Bone marrow (tissue), 2 donors: Measurements from ENCODE around the gene CD300H.
A peak's percentile ranks its signal among the peaks of the same experiment; 100 is the strongest.

Experiments
- DNase-seq, 2 donors: peaks; one replicate each; lab custom pipeline; 2025; lab: John Stamatoyannopoulos, UW

The CD300H gene

GRCh38 chr17:74567397-74567796, at the start of gene CD300H:
Gene CD300H (minus strand): TSS chr17:74567509.
- no peak for DNase-seq

GRCh38 chr17:74616696-74617095, 49.4 kb upstream of the CD300H start:
- no peak for DNase-seq

DNA sequence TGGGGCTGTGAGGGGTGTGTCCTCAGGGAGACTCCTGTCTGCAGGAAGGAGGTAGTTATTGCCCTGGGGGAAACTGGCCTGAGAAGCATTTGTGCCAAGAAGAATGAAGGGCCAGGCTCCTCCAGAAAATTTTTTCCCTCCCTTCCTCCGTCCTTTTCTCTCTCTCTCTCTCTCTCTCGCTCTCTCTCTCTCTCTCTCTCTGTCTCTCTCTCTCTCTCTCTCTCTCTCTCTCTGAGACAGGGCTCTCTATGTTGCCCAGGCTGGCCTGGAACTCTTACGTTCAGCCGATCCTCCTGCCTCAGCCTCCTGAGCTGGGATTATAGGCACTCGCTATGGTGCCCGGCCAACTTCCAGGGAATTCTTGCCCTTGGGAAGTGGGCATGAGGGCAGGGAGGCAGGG, 44.7 kb upstream of the CD300H start:
- no peak for DNase-seq

GRCh38 chr17:74610108-74610507, 42.8 kb upstream of the CD300H start:
- no peak for DNase-seq

DNA sequence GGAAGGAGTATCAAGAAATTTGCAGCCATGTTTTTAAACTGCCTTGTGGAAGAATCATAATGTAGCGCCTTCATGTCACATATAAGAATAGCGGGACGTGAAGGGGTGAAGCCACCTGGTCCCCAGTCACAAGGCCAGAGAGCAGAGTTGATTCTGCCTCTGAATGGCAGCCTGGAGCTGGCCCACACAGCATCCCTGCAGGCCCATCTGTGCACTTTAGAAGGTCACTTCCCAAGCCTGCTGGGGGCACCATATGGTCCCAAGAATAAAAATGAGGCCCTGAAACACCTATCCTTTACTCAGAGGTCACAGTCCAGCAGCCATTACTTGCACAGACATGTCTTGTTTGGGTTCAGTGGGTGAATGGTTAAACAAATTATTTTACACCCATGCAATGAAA, 41.2 kb upstream of the CD300H start:
- no peak for DNase-seq

DNA sequence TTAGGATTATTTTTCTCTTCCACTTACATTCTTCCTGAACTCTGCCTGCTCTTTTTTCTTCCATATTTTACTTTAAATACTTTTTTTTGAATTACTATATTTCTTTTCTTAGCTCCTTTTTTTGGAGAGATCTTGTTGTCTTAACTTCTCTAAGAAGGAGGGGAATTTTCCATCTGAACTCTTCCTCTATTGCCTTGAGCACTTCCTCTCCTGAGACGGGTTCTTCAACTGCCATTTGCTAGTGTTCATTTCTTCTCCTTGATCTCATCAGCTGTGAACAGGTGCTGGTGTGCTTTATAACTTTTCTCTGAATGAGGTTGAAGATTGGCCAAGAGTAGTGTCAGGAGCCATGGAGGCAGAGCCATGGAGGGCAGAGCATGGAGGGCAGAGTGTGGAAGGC, 39.9 kb upstream of the CD300H start:
- DNase-seq = no peak

DNA sequence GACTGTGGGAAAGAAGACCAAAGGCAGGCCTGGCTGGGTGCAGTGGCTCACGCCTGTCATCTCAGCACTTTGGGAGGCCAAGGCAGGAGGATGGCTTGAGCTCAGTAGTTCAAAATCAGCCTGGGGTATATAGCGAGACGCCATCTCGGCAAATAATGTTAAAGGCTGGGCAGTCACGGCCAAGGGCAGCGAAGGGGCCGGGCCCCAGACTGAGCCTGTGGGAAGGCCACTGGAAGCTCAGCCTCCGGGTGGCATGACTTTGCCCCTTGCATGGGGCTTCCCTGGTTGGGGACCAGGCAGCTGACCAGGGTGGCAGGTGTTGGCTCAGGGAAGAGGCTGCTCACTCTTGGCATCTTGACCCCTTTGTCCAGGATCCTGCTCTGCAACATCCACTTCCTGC, 38.7 kb upstream of the CD300H start:
- no peak for DNase-seq

DNA sequence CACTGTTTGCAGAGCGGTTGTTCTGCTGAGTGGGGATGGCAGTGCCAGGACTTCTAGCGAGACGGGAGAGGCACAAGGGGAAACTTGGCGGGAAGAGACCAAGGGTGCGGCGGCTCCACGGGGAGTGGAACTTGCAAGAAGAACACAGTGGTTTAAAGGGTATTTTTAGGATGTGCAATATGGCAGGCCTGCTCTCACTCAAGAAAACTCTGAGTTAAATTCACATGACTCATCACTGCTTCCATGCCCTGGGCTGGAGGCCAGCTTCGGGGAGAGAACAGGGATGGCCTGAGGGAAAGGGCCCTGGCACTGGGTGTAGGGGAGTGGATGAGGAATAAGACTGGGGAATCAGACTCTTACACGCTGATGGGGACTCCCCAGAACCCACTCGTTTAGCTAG, 38.1 kb upstream of the CD300H start:
- DNase-seq = no peak

DNA sequence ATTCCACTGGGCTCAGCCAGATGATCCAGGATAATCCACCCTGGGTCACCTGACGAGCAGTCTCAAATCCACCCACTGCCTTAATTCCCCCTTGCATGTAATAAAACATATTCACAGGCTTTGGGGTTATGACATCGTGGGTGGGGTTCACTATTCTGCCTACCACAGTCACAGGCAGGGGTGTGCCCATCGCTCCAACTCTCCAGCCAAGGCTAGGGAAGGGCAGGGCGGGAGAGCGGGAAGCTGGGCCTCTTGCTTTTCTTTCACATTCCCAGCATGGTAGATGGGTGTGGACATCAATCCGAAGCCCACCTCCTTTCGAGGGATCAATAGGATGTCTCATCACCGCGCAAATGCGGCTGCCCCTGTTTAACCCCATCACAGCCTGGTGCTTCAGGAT, 37.5 kb upstream of the CD300H start:
- DNase-seq = no peak

DNA sequence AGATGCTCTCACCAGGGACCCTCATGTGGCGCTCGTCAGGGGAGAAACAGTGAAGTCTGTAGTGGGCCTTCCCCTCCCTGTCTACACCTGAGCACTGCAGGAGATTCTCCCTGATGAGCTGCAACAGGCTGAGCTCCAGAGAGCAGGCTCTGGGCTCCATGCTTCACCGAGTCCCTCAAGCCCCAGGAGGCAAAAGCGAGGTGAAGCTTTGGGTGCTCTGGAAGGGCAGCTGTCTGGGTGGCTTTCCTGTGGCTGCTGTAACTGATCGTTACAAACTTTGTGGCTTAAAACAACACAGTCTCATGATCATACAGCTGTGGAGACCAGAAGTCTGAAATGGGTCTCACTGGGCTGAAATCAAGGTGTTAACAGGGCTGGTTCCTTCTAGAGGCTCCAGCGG, 36.9 kb upstream of the CD300H start:
- no peak for DNase-seq

GRCh38 chr17:74603746-74604145, 36.4 kb upstream of the CD300H start:
- no peak for DNase-seq

- DNase-seq = peak in 1 of 2 donors; percentile 39
These were observed 35.8 kb upstream of the CD300H start for GRCh38 chr17:74603037-74603635.

GRCh38 chr17:74601944-74602572, 34.7 kb upstream of the CD300H start:
- peak; percentile 10 to 25 for DNase-seq

- DNase-seq = peak in 1 of 2 donors; percentile 45
These were observed 32.2 kb upstream of the CD300H start for GRCh38 chr17:74599448-74599939.

- peak in 1 of 2 donors; percentile 39 for DNase-seq
These were observed 31.7 kb upstream of the CD300H start for GRCh38 chr17:74599023-74599399.

DNA sequence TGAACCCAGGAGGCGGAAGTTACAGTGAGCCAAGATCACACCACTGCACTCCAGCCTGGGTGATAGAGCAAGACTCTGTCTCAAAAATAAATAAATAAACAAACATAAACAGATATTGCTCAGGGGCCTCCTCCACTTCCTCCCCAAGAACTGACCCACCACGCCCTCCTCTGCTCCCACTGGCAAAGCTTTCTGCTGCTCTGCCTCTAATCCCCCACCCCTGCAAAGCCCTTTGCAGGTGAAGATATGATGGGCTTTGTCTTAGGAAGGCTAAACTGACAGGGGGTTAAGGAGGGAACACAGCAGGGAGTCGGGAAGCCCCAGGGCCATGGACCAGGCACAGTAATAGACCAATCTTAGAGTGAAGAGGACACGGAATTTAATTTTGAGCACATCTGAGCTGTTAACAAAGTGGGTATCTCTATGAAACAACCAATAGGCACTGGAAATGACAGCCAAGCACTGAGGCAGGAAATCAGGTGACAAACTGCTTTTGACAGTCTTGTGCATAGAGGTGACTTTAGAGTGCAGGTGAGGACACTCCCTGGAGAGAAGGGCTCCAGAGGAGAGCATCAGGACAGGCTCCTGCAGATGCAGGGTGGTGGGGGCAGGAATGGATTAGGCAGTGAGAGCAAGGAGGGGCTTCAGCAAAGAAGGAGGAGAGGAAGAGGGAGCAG, 31.2 kb upstream of the CD300H start:
- no peak for DNase-seq

- DNase-seq = no peak
These were observed 29.9 kb upstream of the CD300H start for GRCh38 chr17:74597069-74597790.

DNA sequence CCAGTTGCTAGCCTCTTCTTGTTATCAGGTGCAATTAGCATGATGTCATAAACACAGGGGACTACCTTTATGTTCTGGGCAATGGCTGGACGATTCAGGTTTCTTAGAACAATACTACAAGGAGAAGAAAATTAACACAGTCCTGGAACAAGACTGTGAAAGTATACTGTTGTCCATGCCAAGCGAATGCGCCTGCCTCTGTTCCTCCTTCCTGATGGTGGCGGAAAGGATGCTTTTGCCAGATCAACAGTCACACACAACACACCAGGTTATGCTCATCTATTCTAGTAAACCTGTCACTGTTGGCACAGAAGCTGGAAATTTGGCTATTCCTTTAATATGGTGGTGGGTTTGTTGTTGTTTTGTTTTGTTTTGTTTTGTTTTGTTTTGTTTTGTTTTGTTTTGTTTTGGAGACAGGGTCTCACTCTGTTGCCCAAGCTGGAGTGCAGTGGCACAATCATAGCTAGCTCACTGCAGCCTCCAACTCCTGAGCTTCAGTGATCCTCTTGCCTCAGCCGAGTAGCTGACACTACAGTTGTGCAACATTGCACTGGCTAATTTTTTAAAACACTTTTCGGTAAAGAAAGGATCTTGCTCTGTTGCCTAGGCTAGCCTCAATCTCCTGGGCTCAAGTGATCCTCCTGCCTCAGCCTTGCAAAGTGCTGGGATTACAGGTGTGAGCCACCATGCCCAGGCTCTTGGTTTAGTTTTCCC, 27.9 kb upstream of the CD300H start:
- no peak for DNase-seq

GRCh38 chr17:74592087-74592990, 25.0 kb upstream of the CD300H start, which contains the start of gene CD300LD:
Gene CD300LD (minus strand): TSS chr17:74592283. CDS start chr17:74592202, 81 bp downstream.
- DNase-seq = no peak

GRCh38 chr17:74591503-74591902, 24.2 kb upstream of the CD300H start:
- DNase-seq = no peak

DNA sequence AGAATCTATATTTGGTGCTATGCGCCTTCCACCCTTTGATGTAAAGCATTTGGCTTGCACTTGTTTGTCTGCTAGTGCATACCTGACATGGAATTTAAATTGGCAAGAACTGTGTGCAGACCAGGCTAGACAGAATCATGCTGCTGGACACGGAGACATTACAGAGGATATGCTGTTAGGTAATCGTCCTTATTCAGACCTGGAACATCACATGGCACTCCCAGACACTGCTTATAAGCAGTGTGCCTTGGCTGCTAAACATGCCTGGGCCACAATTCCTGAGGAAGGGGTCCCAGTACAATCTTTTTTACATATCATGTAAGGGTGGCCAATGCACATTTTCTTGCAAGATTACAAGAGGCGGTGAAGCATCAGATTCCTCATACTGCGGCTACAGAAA, 18.4 kb upstream of the CD300H start:
- DNase-seq = no peak
